GM21717 (cell line): ENCODE measurements around the gene DUSP22.
"Not testable (repeated sequence)": the region's sequence is repeated elsewhere in the genome, so short reads cannot be mapped to it uniquely, and the experiment has no call there.

Experiments
- ATAC-seq: cut with Tn5 transposase; IDR thresholded peaks from one replicate; pipeline ENCODE4 v1.9.1; 2021; ENCODE audit warnings: mild to moderate bottlenecking, moderate library complexity; ENCODE audit not compliant: unreplicated experiment

DUSP22 gene

DNA sequence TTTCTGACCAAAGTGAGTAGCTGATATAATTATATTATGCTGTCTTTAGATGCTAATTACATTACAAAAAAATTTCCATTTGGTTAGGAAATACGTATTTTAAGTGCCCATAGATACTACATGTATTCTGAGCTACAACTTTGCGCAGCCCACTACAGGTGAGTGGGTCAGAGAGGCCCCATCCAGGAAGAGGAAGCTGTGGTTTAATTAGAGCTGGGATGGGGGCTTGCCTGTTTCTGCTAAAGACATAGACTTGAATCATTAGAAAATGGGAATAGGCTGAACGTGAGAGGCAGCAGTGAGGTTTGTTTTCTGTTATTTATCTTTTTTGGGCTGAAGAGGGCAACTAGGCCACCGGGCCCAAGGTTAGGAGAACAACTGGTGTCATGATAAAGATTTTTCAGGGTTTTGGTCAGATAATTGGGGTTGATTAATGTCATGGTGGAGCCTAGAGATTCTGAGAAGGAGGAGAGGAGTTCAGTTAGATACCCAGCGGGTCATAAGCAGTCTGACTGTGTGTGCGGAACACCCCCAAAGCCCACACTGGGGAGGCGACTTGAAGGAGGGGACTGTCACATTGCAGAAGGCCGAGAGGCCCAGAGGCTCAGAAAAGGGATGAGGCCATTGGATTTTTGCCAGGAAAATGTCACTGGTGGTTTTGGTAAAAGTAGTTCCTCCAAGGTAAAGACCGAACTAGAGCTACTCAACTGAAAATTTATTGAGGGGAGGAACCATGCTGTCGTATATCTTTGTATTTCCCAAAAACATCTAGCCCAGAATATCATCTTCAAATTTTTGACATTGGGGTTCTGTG is 84.7 kb downstream of the DUSP22 start:
- no peak for ATAC-seq

GRCh38 chr6:377641-378020 is 85.3 kb downstream of the DUSP22 start:
- not testable (repeated sequence) for ATAC-seq

- peak; percentile 35 for ATAC-seq
Observed at GRCh38 chr6:378090-378957, 86.0 kb downstream of the DUSP22 start.

DNA sequence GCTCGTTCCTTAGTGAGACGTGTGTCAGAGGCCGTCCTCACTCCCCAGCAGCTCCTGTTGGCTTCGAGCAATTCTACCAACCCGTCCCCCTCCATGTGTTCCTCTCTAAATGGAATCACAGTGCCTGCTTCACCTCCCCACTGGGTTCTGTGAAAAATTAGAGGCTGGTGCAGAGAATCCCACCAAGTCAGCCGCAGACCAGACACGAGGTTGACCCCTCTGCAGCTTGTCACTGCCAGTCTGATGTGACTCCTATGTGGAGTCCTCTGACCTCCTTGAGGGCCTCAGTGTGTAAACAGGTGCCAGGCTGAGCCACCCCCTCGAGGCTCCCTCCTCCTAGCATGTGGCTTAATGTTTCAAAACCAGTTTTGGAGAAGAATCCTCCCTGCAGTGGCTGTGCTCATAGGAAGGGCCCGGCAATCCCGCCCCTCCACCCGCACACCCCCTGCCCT is 86.7 kb downstream of the DUSP22 start:
- ATAC-seq = no peak

GRCh38 chr6:379410-380181 is 87.3 kb downstream of the DUSP22 start:
- ATAC-seq = peak; percentile 26

DNA sequence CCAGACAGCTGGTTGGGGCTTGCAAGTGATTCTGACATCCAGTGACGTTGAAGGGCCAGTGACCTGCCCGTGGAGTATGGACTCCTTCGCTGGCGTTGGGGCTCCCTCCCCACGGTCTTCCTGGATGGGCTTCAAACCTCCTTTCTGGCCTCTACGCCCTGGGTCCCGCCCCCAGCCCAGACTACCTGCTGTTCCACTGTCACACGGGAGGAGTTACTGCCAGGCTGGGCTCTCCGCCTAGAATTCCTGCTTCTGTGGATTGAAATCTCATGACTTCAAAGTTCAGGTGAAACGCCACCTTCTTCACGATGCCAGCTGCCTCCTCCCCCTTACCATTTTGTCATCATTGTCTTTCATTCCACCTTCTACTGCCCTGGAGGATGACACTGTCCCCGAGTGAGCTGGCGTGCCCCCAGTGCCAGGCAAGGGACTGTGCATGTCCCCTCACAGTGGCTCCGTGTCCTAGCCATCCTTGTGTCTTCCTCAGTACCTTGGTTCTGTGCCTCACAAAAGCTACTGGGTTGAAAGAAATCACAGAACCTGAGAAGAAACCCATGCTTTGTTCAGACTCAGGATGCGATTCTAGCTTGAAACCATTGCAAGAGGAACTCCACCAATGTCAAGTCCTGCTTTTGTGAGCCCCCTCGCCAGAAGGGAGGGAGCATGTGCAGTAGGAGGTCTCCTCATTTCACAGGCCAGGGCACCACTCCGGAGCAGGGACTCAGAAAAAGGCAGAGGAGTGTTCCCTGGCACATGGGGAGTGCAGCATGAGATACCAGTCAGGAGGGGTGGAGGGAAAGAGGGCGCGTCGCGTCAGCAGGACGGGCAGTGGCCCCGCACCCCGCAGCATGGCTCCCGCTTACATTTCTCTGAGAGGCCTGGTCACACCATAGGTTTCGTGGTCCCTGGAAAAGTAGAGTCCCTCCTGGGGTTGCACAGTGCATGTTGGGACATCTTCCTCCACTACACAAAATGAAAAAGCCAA is 88.2 kb downstream of the DUSP22 start:
- no peak for ATAC-seq

DNA sequence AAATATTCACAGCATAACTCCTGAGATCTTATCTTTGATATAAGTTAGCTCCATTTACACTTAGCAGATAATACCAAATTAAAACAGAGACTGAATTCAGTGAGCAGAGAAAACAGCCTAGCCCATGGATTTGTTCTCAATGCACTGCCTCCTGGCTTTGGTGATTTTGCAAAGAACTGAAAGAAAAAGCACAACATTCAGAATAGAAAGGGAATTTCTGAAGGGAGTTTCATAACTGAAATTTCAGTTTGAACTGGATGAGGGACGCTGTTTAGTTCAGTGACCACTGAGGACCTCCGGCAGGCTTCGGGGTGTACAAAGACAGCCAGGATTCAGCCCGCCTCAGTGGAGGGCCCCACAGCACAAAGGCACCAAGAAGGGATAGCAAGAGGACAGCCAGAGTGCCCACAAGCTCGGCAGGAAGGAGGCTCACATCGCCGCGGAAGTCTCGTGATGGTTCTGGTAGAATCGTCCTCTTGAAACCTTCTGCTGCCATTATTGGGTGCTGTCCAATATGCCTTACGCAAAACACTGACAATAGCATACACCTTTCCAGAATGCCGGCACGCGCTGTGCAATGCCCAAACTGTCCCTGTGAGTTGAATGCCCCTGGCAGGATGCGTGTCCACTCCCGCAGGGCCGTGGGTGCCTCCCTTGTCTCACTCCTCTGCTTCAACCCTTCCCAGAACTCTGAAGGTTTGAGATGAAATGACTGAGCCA is 89.6 kb downstream of the DUSP22 start:
- no peak for ATAC-seq

- no peak for ATAC-seq
Observed at GRCh38 chr6:382883-383810, 90.9 kb downstream of the DUSP22 start.

- no peak for ATAC-seq
Observed at GRCh38 chr6:383856-384255, 91.6 kb downstream of the DUSP22 start.

GRCh38 chr6:384898-385297 is 92.6 kb downstream of the DUSP22 start:
- no peak for ATAC-seq

DNA sequence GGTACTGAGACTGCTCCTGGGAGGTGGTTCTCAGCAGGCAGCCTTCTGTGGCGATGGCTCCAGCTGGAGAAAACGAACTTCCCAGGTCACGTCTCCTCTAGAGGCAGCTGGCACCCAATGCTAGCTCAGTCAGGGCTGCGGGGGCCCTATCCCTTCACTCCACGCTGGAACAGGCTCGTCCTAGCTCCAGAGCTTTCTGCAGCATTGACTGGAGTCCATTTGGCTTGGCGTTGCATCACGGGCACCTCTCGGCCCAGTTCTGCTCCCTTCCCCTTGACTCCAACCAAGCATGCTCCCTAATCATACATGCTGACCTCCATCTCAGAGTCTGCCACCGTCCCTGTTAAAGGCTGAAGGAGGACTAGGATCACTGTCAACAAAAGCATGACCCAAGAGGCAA is 93.3 kb downstream of the DUSP22 start:
- no peak for ATAC-seq

- ATAC-seq = no peak
Observed at GRCh38 chr6:386688-387266, 94.5 kb downstream of the DUSP22 start.

DNA sequence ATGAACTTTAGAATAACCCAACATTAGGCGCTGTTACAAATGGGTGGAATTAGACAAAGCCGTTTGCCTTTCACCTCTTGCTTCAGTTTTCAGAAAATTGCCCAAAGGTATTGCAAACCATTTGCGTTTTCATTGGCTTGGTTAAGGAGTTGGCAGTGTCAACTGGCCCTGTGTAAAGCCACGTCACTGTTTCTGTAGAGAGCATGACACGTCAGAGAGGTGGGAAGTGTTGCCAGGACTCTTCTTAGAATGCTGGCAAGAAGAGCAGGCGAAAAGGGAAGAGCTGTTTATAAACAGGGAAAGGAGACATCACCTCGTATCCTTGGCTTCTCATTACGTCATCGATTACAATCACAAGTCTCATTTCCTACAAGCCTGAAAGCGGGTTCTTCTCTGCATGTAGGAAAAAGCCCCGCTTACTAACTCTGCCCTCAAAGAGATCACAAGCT is 95.0 kb downstream of the DUSP22 start:
- no peak for ATAC-seq

DNA sequence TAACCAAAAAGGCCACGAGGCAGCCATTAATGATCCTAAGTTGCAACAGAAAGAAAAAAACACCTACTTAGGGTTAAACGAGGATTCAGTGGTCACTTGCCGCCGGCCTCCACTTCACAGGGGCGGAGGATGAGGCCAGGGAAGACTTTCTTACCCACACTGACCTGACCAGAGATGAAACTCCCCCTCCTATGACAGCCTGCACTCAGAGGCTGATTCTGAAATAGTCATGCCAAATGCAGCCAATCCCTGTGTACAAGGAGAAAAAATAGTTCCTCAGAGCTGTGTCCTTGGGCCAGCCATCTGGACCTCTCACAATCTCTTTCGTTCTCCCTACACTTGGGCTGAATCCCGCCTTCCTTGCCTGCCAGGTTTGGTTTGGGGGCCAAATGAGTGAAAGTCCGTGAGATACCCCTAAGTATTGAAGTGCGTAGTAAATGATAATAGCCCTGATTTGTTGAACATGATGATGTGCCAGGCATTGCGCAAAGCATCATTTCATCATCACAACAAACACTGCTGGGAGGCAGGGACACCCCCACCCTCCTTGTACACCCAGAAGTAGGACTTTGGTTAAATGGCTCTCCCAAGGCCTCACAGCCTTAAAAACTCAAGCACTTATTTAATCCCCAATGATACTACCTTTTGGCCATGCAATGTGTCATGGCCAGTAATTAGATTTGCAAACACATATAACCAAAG is 96.1 kb downstream of the DUSP22 start:
- no peak for ATAC-seq

- ATAC-seq = no peak
Observed at GRCh38 chr6:389143-389542, 96.9 kb downstream of the DUSP22 start.

- no peak for ATAC-seq
Observed at GRCh38 chr6:389622-390021, 97.3 kb downstream of the DUSP22 start.

DNA sequence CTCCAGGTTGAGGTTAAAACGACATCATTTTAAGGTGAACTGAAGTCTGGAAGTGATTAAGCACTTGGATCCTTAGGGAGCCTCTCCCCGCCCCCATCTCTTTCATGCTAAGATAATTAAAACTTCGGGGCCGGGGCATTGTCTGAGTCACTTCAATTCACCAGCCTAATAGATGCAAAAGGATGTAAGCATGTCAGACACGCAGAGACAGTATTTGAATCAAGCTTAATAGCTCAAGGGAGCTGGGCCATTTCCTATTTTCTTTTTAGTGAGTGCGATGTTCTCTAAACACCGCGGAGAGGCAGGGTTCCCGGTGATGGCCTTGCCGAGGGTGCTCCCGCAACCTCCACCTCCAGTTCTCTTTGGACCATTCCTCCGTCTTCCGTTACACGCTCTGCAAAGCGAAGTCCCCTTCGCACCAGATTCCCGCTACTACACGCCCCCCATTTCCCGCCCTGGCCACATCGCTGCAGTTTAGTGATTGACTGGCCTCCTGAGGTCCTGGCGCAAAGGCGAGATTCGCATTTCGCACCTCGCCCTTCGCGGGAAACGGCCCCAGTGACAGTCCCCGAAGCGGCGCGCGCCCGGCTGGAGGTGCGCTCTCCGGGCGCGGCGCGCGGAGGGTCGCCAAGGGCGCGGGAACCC is 98.7 kb downstream of the DUSP22 start:
- ATAC-seq = peak; percentile 13
